GM18867 (cell line): ENCODE measurements around the gene MAPRE2.
"Not testable (repeated sequence)": the region's sequence is repeated elsewhere in the genome, so short reads cannot be mapped to it uniquely, and the experiment has no call there.

Experiments
- ATAC-seq: cut with Tn5 transposase; IDR thresholded peaks from one replicate; pipeline ENCODE4 v1.9.1; 2021; ENCODE audit warnings: mild to moderate bottlenecking, moderate library complexity; ENCODE audit not compliant: unreplicated experiment

MAPRE2 gene

GRCh38 chr18:35089382-35089781, 48.2 kb downstream of the MAPRE2 start:
- no peak for ATAC-seq

DNA sequence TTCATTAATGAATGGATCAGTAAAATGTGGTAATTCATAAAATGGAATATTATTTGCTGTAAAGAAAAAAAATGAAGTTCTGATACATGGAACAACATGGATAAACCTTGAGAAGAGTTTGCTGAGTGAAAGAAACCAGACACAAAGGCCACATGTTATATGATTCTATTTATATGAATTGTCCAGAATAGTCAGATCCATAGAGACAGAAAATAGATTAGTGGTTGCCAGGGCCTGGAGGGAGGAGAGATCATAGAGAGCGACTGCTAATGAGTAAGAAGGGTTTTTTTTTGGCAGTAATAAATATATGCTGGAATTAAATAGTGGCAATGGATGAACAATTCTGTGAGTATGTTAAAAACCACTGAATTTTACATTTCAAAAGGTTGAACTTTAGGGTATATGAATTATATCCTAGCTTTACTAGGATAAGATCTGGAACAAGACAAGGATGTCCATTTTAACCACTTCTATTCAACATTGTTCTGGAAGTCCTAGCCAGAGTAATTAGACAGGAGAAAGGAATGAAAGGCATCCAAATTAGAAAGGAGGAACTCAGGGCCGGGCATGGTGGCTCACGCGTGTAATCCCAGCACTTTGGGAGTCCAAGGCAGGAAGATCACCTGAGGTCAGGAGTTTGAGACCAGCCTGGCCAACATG, 48.8 kb downstream of the MAPRE2 start:
- no peak for ATAC-seq

DNA sequence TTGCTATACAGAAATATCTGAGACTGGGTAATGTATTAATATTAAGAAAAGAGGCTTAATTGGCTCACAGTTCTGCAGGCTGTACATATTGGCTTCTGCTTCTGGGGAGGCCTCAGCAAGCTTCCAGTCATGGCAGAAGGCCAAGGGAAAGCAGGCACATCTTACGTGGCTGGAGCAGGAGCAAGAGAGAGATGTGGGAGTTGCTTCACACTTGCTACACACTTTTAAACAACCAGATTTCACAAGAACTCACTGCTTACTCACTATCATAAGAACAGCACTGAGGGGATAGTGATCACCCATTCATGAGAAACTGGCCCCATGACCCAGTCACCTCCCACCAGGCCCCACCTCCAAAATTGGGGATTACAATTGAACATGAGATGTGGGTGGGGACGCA, 50.6 kb downstream of the MAPRE2 start:
- ATAC-seq = no peak

- peak; percentile 73 for ATAC-seq
Measured at GRCh38 chr18:35095983-35096676, 54.9 kb downstream of the MAPRE2 start.

DNA sequence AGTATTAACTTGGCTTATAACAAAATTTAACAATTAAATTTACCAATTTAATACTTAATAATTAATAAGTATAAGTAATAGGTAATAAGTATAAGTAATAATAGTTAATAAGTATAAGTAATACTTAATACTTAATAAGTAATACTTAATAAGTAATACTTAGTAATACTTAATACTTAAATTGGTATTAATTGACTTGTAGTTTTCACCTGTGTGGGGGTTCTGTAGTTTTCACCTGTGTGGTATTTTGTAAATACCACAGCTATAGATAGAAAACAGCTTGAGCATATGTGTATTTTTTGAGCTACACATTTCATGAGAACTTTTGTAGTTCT, 55.4 kb downstream of the MAPRE2 start:
- no peak for ATAC-seq

- ATAC-seq = no peak
Measured at GRCh38 chr18:35097195-35097594, 56.0 kb downstream of the MAPRE2 start.

DNA sequence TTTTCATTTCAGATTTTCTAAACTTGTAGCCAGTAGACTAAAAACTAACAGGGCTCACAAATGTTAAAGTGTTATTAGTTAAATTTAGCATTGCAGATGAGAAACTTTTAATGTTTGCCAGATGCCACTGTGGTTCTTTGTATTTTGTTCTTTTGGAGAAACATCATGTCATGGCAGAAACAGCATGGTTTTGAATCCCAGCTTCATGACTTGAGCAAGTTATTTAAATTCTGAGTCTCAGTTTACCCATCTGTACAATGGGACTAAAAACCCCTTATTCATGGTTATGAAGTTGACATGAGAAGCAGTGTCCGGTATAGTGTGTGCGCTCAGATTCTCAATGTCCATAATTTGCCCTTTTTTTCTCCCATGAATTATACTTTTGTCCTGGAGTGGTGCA, 56.5 kb downstream of the MAPRE2 start:
- no peak for ATAC-seq

GRCh38 chr18:35099911-35100310, 58.7 kb downstream of the MAPRE2 start:
- ATAC-seq = no peak

DNA sequence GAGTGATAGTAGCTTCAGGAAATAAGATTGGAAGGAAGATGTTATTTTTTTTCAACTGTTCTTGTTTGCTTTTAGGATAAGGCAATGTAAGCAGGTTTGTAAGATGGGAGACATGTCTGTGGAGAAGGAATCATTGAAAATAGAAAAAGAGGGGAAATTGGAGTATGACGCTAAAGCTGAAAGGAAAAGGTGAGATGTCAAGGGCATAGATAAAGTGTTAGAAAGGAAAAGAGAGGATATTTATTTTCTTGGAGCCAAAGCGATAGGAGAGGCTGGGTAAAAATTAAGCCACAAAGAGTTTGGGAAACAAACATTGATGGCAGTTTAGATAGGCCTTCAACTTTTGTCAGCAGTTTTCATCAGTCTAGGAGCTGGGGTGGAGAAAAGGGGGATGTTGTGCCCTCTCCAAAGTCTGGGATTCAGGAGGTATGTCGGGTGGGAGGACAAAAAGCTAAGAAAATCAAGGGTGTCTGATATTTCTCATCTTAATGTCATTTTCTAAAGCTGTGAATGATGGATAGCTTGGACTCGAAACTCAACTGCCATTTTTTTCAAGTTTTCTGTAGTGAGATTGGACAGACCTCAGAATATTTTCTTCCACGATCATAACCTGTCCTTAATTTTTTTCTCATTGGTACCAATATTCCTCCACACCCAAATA, 63.3 kb downstream of the MAPRE2 start:
- no peak for ATAC-seq

DNA sequence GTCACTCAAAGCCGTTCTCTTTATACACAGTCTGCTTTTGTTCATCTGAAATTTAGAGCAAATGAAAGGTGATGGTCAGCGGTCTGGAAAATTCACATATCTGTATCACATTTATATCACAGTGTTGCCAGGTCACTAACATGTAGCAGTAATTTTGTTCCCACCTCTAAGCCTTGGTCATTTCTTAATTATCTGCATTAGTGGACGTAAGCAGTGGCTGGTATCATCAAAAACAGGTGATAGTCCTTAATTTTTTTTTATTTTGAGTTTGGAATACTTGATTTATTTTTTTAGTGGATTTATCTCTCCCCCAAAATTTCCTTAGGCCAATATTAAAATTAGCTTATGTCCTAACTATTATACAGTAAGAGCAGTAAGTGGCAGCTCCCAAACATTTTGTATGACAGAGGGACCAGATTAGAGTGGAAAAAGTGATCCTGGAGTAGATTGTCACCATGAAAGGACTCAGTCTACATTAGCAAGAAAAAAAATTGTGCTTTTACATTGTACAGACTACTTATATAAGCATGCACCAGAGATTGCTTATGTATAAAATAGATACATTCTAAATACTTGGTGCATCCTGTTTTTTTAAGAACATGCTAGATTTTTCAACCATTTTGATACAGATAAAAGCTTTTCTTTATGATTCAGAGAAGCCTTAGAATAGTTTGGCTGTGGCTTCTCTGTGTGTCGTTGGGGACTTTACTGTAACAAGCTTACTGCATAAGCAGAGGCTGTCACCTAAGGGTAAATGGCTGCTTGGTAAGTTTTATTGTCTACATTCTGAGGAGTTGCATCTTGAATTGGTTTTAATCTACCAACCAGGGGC, 65.0 kb downstream of the MAPRE2 start:
- no peak for ATAC-seq

DNA sequence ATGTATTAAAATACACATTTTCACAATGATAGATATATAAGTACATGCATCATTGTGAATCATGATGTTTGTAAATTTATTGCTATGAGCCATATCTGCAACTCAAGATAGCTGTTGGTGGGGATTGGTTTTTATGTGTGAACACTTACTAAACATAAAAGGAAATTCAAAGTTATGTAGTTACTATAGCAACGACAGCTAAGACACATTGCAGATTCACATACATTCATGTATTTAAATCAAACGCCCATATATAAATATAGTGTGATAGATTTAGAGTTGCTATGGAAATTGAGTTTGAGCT, 65.6 kb downstream of the MAPRE2 start:
- ATAC-seq = no peak

DNA sequence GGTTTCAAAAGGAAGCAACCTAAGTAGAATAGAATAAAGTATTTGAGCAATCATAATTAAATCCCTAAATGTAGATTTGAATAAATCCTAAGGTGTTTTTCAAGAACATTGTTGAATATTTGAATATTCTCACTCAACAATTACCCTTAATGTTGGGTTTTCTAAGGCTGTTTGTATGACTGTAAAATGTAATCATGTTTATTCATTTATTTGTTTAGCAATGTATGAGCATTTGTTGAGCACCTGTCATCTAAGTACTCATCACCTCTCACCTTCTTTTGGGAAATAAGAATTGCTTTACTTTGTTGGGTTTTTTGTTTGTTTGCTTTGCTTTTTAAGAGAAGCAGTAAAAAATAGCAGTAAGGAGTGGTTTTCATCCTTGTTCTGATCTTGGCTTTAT, 66.0 kb downstream of the MAPRE2 start:
- ATAC-seq = no peak

- not testable (repeated sequence) for ATAC-seq
Measured at GRCh38 chr18:35108088-35108487, 66.9 kb downstream of the MAPRE2 start.

GRCh38 chr18:35110059-35110458, 68.8 kb downstream of the MAPRE2 start:
- no peak for ATAC-seq

GRCh38 chr18:35110554-35111485, 69.6 kb downstream of the MAPRE2 start:
- ATAC-seq = no peak

GRCh38 chr18:35112696-35113095, 71.5 kb downstream of the MAPRE2 start:
- no peak for ATAC-seq

DNA sequence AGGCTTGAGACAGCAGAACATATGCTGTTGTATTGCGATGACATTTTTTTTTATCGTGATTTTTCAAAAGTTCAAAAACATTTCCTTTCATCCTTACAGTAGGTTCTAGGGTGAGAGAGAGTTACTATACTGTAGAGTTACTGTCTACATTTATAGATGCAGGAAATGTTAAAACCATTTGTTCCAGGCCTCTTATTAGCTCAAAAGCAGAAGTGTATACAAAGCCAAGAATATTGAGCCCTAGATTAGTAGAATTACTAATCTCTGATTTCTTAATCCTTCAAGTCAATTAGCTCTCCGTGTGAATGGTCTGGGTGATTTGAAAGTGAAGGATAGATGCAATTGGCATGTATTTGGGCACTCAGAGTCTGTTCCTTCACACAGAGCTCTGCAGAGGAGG, 73.1 kb downstream of the MAPRE2 start:
- ATAC-seq = no peak

- ATAC-seq = no peak
Measured at GRCh38 chr18:35116784-35117318, 75.6 kb downstream of the MAPRE2 start.

DNA sequence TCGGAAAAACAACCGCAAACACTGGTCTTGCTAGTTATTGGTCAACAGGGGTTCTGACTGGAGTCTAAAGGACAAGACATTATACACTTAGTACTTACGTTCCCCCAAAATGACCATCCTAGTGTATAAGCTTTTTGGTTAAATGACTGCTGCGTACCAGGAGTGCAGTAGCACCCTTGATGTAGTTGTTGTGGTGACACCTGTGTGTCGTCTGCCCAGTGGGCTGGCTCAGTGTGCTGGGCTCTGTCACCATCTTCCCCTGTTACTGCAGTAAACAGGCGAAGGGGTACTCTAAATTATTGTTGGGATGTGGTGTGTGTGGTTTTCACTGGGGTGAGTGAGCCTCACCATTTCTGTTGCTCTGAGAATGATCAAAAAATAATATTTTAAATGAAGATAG, 76.2 kb downstream of the MAPRE2 start:
- no peak for ATAC-seq

DNA sequence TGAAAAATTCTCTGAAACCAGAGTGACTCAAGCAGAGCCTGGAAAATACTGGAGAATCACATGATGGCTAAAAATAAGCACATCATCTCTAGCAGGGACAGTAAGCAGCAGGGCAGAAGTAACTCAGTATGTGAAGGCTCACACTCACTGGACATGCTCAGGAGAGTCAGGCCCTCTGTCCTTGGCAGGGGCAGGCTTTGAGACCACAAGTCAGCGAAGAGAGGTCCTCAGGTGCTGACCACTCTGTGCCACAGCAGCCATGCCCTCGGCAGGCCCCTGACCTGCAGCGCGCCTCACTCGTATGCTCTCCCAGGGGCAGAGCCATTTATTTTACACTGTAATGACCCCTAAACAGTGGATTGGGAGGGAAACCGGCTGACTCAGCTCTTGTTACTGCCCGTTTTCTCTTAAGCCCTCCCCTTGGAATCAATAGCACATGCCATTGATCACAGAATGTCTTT, 76.8 kb downstream of the MAPRE2 start:
- ATAC-seq = no peak
